Amniotic stem cell (primary cell): Measurements from ENCODE around the gene C19orf85.
A peak's percentile ranks its signal among the peaks of the same experiment; 100 is the strongest.

Experiments used
- DNase-seq: peaks from one replicate; lab custom pipeline; 2025; lab: John Stamatoyannopoulos, UW

Gene C19orf85

GRCh38 chr19:55477905-55478304 lies 13.4 kb upstream of the C19orf85 start:
- no peak for DNase-seq

GRCh38 chr19:55476100-55476775 lies 11.7 kb upstream of the C19orf85 start, which contains the start of gene ZNF628:
TSS of gene ZNF628 (plus strand) at chr19:55476617. CDS start at chr19:55479911, 3,294 bp downstream.
- DNase-seq = peak; percentile 92

GRCh38 chr19:55474269-55475265 lies 10.0 kb upstream of the C19orf85 start:
- no peak for DNase-seq

GRCh38 chr19:55473225-55474012 lies 8.9 kb upstream of the C19orf85 start:
- DNase-seq = no peak

GRCh38 chr19:55472463-55472862 lies 7.9 kb upstream of the C19orf85 start:
- no peak for DNase-seq

GRCh38 chr19:55471266-55471665 lies 6.7 kb upstream of the C19orf85 start:
- no peak for DNase-seq

- no peak for DNase-seq
Observed at GRCh38 chr19:55468054-55468393, 3.5 kb upstream of the C19orf85 start.

- DNase-seq = no peak
Observed at GRCh38 chr19:55467236-55468053, 2.9 kb upstream of the C19orf85 start.

GRCh38 chr19:55466241-55466614 lies 1.7 kb upstream of the C19orf85 start:
- no peak for DNase-seq

- DNase-seq = no peak
Observed at GRCh38 chr19:55465460-55466240, 1.1 kb upstream of the C19orf85 start.

- DNase-seq = no peak
Observed at GRCh38 chr19:55464039-55464661, 401 bp downstream of the C19orf85 start.

GRCh38 chr19:55463583-55464031 lies 944 bp downstream of the C19orf85 start:
- no peak for DNase-seq

GRCh38 chr19:55462722-55463121 lies 1.8 kb downstream of the C19orf85 start:
- no peak for DNase-seq

GRCh38 chr19:55461974-55462626 lies 2.5 kb downstream of the C19orf85 start:
- DNase-seq = no peak

- peak; percentile 97 for DNase-seq
Observed at GRCh38 chr19:55461259-55461973, 3.1 kb downstream of the C19orf85 start, which contains the start of gene ISOC2. TSS of gene ISOC2 (minus strand) at chr19:55461642. CDS start at chr19:55456486, 5,156 bp downstream.

- DNase-seq = no peak
Observed at GRCh38 chr19:55460670-55461258, 3.8 kb downstream of the C19orf85 start.

- DNase-seq = no peak
Observed at GRCh38 chr19:55459950-55460657, 4.4 kb downstream of the C19orf85 start.

GRCh38 chr19:55459551-55459949 lies 5.0 kb downstream of the C19orf85 start:
- DNase-seq = no peak
